GM21825 (cell line): Measurements from ENCODE around the gene GET4.
"Not testable (repeated sequence)": the region's sequence is repeated elsewhere in the genome, so short reads cannot be mapped to it uniquely, and the experiment has no call there.

Source experiments
- ATAC-seq: cut with Tn5 transposase; IDR thresholded peaks from one replicate; pipeline ENCODE4 v1.9.1; 2021; ENCODE audit warnings: mild to moderate bottlenecking, moderate library complexity; ENCODE audit not compliant: unreplicated experiment

Gene GET4

DNA sequence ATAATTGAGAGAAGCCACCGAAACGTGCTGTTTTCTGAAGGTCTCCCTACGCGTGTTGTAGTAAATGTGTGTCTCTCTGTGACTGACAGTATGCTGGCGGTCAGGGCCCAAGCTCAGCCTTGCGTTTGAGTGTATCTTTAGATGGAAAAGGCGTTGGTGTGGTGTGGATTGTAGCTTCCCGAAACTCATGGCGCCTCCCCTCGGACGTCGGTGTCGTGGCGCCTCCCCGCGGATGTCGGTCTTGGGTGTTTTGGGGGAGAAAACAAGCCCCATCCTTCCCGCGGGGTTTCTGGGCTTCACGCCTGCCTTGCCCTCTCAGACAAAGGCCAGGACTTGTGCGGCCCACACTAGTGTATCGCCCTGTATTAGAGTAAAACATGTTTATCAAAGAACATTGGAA is 31.3 kb upstream of the GET4 start:
- ATAC-seq = no peak

- ATAC-seq = no peak
These were observed 30.6 kb upstream of the GET4 start for GRCh38 chr7:845731-846130.

DNA sequence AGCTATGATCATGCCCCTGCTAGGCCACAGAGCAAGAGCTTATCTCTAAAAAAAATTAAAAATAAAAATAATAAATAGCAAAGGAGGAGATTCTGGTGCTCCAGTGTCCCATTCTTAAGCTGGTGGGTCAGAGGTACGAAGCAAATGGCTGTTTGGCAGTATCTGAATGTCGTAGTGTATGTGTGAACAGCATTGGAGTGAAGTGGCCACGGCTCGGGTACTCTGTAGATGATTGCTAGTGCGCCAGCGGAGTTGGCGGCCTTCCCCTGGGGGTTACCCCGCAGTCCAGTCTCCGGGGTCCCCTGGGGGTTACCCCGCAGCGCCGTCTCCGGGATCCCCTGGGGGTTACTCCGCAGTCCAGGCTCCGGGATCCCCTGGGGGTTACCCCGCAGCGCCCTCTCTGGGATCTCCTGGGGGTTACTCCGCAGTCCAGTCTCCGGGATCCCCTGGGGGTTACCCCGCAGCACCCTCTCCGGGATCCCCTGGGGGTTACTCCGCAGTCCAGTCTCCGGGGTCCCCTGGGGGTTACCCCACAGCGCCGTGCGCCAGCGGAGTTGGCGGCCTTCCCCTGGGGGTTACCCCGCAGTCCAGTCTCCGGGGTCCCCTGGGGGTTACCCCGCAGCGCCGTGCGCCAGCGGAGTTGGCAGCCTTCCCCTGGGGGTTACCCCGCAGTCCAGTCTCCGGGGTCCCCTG is 29.2 kb upstream of the GET4 start:
- ATAC-seq = not testable (repeated sequence)

DNA sequence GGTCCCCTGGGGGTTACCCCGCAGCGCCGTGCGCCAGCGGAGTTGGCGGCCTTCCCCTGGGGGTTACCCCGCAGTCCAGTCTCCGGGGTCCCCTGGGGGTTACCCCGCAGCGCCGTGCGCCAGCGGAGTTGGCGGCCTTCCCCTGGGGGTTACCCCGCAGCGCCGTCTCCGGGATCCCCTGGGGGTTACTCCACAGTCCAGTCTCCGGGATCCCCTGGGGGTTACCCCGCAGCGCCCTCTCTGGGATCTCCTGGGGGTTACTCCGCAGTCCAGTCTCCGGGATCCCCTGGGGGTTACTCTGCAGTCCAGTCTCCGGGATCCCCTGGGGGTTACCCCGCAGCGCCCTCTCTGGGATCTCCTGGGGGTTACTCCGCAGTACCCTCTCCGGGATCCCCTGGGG is 28.6 kb upstream of the GET4 start:
- not testable (repeated sequence) for ATAC-seq

DNA sequence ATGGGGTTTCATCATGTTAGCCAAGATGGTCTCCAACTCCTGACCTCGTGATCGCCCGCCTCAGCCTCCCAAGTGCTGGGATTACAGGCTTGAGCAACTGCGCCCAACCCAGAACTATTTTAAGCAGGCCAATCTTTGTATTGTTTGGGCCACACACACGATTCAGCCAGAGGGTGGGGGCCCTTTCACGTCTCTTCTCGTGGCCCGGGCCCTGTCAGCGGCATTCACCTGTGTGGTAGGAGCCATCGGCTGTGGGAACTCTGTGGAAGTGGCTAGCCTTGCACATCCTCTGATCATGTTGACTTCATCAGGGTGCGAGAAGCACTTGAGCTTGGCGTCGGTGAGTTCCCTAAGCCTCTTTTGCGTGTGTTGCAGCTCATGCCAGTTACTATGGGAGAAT is 27.2 kb upstream of the GET4 start:
- no peak for ATAC-seq

GRCh38 chr7:849781-850180 is 26.6 kb upstream of the GET4 start:
- ATAC-seq = no peak

GRCh38 chr7:851204-851603 is 25.1 kb upstream of the GET4 start:
- no peak for ATAC-seq

DNA sequence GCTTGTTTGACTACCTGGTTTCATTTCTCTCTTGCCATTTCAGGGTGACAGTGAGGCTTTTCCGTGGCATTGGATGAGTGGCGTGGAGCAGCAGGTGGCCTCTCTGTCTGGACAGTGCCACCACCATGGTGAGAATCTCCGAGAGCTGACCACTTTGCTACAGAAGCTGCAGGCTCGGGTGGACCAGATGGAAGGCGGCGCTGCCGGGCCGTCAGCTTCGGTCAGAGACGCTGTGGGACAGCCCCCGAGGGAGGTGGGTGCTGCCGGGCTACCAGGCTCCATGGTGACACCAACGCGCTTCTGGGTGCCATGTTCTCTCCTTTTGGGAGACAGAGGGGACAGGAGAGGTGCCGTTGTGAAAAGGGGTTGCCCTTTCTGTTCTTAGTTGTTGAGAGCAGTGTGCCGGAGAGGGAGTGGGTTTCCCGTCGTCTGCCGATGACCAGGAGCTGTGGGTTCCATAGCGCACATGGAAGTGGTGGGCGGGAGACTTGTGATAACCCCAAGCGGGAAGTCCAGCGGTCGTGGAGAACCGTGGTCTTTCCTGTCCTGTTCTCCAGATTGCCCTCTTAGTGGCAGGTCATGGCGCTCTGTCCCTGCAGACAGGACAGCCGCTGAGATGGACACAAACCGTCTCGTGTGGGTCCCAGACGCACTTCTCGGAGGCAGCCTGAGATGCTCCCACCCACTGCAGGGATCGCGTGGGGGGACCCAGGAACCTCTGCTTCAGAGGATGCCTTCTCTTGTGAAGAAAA is 22.8 kb upstream of the GET4 start:
- ATAC-seq = no peak

DNA sequence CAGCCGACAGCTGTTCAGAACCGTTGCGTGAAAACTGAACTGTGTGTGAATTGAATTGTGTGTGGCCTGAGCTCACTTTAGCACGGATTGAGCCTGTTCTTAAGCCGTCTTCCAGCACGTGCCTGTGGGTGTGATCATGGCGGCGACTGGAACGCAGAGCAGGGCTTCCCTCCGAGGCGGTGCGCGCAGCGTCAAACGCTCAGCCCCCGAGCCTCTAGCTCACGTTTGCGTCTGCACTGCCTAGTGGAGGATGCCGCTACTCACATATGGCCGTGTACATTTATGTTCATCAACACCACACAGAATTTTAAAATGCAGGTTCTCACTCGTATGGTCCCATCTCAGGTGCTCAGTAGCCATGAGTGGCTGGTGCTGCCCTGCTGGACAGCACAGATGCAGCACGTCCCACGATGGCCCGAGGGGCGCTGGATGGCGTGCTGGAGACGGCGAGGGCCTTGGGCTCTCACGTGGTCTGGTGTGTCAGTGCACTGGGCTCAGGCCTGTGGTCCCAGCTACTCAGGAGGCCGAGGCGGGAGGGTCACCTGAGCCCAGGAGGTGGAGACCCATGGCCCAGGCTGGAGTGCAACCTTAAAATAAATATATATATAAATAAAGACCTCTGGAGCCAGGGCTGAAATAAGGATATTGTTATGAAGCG is 22.1 kb upstream of the GET4 start:
- ATAC-seq = no peak

DNA sequence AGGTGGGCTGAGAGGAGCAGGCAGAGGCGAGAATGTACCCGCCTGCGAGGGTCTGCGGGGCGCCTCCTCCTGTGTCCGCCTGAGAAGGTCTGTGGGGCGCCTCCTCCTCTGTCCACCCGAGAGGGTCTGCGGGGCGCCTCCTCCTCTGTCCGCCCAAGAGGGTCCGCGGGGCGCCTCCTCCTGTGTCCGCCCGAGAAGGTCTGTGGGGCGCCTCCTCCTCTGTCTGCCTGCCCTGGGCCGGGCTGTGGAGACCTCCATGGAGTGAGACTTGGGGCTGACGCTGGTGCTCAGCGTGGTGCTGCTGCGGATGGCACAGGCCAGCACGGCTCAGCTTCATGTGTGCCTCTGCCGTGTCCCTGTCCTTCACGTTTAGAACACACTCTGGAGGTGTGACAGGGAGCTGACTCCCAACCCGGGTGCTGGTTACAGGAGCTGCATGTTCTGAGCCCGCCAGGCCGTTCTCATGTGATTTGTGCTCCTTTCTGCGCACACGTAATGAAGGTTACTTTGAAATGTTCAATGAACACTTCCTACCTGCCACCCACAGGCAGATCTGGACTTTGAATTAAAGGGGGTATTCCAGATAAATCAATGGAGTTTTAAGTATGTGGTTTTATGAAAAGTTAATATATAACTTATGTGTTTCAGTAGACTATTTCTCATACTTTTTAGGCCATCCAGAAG is 20.5 kb upstream of the GET4 start:
- no peak for ATAC-seq

- no peak for ATAC-seq
These were observed 19.8 kb upstream of the GET4 start for GRCh38 chr7:856444-857095.

- ATAC-seq = no peak
These were observed 18.7 kb upstream of the GET4 start for GRCh38 chr7:857661-858060.

DNA sequence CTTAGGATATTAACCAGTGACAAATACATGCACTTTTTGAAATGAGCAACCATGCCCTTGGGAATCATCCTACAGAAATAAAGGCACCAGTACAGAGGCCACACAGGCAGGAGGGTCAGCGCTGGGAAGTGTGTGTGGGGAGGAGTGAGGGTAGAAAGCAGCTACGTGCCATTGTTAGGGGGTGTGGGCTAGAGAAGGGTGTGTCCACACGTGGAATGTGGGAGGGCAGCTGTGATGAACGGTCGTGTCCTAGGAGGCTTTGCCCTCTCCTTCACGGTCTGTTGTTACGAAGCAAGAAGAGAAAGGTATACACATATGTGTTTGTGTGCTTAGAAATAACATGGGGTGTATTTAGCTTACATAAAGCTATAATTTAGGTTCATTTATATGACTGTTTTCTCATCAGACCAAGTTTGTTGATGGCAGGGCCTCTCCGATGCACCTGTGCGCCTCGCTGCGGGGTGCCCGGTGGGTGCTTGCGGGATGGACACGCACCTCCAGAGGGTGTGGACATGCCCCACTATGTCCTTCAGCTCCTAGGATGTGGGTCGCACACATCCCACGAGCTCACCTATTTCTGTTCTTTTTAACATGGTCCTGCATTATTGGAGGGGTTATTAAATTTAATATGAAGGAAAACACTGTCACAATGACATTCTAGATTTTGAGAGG is 16.9 kb upstream of the GET4 start:
- ATAC-seq = no peak

GRCh38 chr7:860149-860548 is 16.2 kb upstream of the GET4 start:
- no peak for ATAC-seq

DNA sequence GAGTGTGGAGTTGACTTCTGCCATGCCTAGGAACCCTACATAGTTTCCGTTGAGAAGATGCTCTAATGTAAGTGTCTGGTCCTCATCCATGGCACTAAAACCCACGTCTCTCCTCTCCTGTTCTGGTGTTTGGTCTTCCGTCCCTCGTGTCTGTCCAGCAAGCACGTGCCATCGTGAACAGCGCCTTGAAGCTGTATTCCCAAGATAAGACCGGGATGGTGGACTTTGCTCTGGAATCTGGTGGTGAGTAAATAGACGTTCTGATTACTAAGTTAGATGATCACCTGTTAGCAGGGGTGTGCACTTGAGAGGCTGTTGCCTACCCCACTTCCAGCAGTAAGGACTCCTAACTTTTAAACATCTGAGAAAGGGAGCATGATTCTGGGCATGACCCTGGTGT is 15.1 kb upstream of the GET4 start:
- no peak for ATAC-seq

GRCh38 chr7:862157-862556 is 14.2 kb upstream of the GET4 start:
- ATAC-seq = no peak

GRCh38 chr7:863106-863505 is 13.2 kb upstream of the GET4 start:
- no peak for ATAC-seq

DNA sequence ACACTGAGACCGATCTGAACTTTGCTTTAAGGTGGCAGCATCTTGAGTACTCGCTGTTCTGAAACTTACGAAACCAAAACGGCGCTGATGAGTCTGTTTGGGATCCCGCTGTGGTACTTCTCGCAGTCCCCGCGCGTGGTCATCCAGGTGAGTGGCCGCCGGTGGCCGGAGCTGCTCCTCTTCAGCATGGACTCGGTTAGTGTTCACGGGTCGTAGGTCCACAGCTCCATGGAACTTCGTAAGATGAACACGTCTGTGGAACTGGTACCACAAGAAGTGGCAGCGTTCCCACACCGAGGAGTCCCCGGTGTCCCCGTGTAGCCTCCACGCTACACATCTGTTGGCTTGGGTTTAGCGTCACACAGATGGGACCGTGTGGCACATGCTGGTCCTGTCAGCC is 10.4 kb upstream of the GET4 start:
- ATAC-seq = no peak

DNA sequence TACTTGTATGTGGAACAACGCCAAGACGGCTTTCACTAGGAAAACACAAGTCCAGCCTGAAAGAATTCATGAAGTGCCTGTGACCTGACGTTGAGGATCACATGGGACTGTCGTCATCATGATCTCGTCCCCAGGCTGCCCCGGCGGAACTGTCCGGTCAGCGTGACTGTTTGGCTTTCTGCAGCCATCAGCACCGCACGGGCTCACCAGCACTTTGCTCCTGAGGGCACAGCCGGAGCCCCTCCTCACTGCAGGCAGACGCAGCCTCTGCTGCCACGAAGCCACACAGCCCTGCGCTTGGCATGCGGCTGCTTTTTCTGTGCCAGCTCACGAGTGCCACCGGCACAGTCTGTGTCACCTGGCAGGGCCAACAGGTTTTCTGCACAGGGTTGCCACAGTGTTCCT is 9.4 kb upstream of the GET4 start:
- no peak for ATAC-seq

GRCh38 chr7:867406-868188 is 8.8 kb upstream of the GET4 start:
- ATAC-seq = no peak
